Breast epithelium (tissue), 4 donors: Measurements from ENCODE around the gene NGFR. TPM values are rescaled to one million over a fixed set of nuclear protein-coding genes. Genes with fewer than 3 reads are reported as not detected.

Source experiments
- DNase-seq, 2 donors: peaks; one replicate each; pipeline ENCODE4 v3.0.0-alpha.2; 2019; ENCODE audit warnings: low spot score in 2 of 2
- H3K27ac ChIP-seq, 2 donors: fragments of 200-600 bp; sonication (generic) in 1 of 2; one replicate each; pipeline ENCODE4 v1.5.1; 2016 to 2019; ENCODE audit warnings: mild to moderate bottlenecking in 1 of 2
- H3K27me3 ChIP-seq, 2 donors: fragments of 200-600 bp; sonication (generic) in 1 of 2; one replicate each; pipeline versions ENCODE4 v1.5.1 to v1.6.0; 2017 to 2019; ENCODE audit warnings: control low read depth in 1 of 2, mild to moderate bottlenecking in 1 of 2
- H3K36me3 ChIP-seq: fragments of 200-600 bp; one replicate; pipeline ENCODE4 v1.5.1; 2019
- H3K4me1 ChIP-seq, 2 donors: fragments of 200-600 bp; sonication (generic); one replicate each; pipeline ENCODE4 v1.5.1; 2016 to 2019; ENCODE audit warnings: control low read depth in 1 of 2
- H3K4me3 ChIP-seq, 3 donors: fragments of 200-600 bp; sonication (generic); 1 replicate in 2 of 3; 2 replicates in 1 of 3; pipeline ENCODE4 v1.5.1; 2016 to 2019; ENCODE audit warnings: mild to moderate bottlenecking in 3 of 3, moderate library complexity in 2 of 3
- H3K9me3 ChIP-seq, 2 donors: fragments of 200-600 bp; sonication (generic) in 1 of 2; one replicate each; pipeline ENCODE4 v1.5.1; 2016 to 2019; ENCODE audit warnings: control low read depth in 1 of 2
- CTCF ChIP-seq, 3 donors: fragments of 450-650 bp; IDR thresholded peaks; one replicate each; pipeline ENCODE4 v1.5.1; 2016 to 2017; ENCODE audit warnings: antibody characterized with exemption in 3 of 3, mild to moderate bottlenecking in 3 of 3, moderate library complexity in 3 of 3
- POLR2A ChIP-seq: fragments of 450-650 bp; IDR thresholded peaks from one replicate; pipeline ENCODE4 v1.6.1; 2016; ENCODE audit warnings: antibody characterized with exemption, mild to moderate bottlenecking, moderate library complexity
- POLR2AphosphoS5 ChIP-seq, 3 donors: sonication (generic); formaldehyde crosslinking; IDR thresholded peaks; one replicate each; pipeline ENCODE4 v1.6.1; 2017; ENCODE audit warnings: antibody characterized with exemption in 3 of 3
- intact Hi-C: fragments of 100-400 bp; cut with DNase I; formaldehyde crosslinking; loops from one replicate; pipeline ENCODE4 v1.15.1; 2023; ENCODE audit warnings: low total_unique reads
- total RNA-seq, 3 donors: library from RNA; depleted of rRNA; stranded (reverse); fragments of >200 nt; gene quantifications; one replicate each; pipeline ENCODE4 v1.1.0, GENCODE V29; 2016

Gene NGFR
- total RNA-seq, 3 donors from 2014 or later, result 3.4 to 27.8 (median 17.7) TPM

- intact Hi-C loops, result no loop called here
- no peak overlapping the region for H3K4me3 ChIP-seq
- peaks cover 0 to 7% of the 10 kb centered on the region in 2 donors for H3K27me3 ChIP-seq
These were observed 11.2 kb upstream of the NGFR start for GRCh38 chr17:49483599-49484509.

DNA sequence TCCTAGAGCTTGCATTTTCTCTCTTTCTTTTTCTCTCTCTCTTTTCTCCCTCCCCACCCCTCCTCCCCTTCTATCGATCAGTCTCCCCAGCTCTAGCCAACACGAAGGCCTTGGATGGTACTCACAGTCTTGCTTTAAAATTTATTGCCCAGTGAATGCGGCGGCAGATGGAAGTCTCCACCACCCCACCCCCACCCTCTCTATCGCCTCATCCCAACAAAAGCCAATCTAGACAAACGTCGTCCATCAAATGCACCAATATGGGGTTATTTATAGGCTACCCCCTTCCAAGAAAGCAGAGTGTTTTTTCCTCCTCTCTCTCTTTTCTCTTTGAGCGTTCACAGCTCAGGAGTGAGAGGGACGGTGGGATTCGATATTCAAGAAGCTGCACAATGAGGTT is 10.5 kb upstream of the NGFR start:
- no peak for TF ChIP-seq CTCF (IDR thresholded peaks at IDR 0.05)
- no peak for TF ChIP-seq POLR2A
- TF ChIP-seq POLR2AphosphoS5 (IDR thresholded peaks at IDR 0.05), result no peak
- intact Hi-C loops, result no loop called here
- no peak overlapping the region for H3K4me3 ChIP-seq
- H3K9me3 ChIP-seq, result no peaks in the 10 kb centered on the region
- no peaks in the 10 kb centered on the region for H3K36me3 ChIP-seq
- no peak overlapping the region for H3K27ac ChIP-seq
- DNase-seq, result no peak
- peaks cover 0 to 7% of the 10 kb centered on the region in 2 donors for H3K27me3 ChIP-seq
- H3K4me1 ChIP-seq, result peaks cover 0 to 4% of the 10 kb centered on the region in 2 donors

More at GRCh38 chr17:49483599-49484509, 11.2 kb upstream of the NGFR start:
- no peak for DNase-seq
- no peaks in the 10 kb centered on the region for H3K9me3 ChIP-seq
- no peaks in the 10 kb centered on the region for H3K36me3 ChIP-seq
- no peak for TF ChIP-seq POLR2A
- no peak for TF ChIP-seq POLR2AphosphoS5 (IDR thresholded peaks at IDR 0.05)
- no peak for TF ChIP-seq CTCF (IDR thresholded peaks at IDR 0.05)
- peaks cover 0 to 4% of the 10 kb centered on the region in 2 donors for H3K4me1 ChIP-seq
- no peak overlapping the region for H3K27ac ChIP-seq

DNA sequence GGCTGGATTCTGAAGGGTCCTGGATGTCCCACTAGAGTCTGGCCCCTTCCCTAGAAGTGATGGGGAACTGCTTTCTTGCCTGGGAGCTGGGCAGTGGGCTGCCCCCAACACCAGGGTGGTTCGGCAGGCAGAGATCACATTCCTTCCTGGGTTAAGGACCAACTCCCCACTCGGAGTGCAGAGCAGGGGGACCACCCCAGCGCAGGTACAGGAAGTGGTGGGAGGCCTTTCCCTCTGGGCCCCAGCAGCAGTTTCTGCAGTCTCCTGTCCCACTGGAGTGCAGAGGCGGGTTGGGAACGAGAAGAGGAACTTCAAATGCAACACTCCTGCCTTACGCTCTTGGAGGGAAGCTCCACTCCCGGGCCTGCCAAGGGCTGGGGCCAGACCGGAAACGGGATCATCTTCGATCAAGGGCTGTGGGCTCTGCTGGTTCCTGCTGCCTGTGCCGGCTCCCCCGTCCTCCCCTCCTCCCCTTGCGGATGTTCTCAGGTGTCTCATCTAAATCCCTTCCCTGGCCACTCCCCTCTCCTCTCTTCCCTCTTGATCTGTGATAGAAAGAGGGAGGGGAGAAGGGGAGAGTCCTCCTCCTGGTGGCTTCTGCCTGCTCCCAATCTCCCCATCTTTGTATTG is 9.0 kb upstream of the NGFR start:
- H3K4me3 ChIP-seq, result no peak overlapping the region
- no peak overlapping the region for H3K27ac ChIP-seq
- H3K27me3 ChIP-seq, result peaks cover 0 to 3% of the 10 kb centered on the region in 2 donors
- no peak for DNase-seq
- TF ChIP-seq POLR2AphosphoS5 (IDR thresholded peaks at IDR 0.05) (no peak), POLR2A (no peak), CTCF (IDR thresholded peaks at IDR 0.05) (no peak)
- intact Hi-C loops, result no loop called here
- H3K36me3 ChIP-seq, result no peaks in the 10 kb centered on the region
- H3K4me1 ChIP-seq, result peaks cover 0 to 4% of the 10 kb centered on the region in 2 donors
- H3K9me3 ChIP-seq, result no peaks in the 10 kb centered on the region

DNA sequence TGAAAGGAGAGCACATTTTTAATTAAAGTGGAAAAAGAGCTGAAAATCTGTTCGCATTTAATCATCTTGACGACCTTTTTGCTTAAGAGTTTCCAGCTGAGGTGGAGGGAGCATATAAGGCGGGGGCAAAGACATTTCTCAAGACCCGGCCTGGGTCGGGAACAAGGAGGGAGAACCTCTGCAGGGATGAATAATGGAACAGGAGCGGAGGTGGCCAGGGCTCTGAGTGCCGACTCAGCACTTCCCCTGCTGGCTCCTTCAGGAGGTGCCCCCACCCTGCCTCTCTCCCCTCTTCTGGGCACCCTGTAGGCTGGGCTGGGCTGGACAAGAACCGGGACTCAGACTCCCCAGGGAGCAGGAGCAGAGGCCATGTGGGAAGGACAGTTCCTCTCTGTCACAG is 7.9 kb upstream of the NGFR start:
- no peak overlapping the region for H3K27ac ChIP-seq
- DNase-seq, result no peak
- no peak for TF ChIP-seq POLR2A
- TF ChIP-seq POLR2AphosphoS5 (IDR thresholded peaks at IDR 0.05), result no peak
- TF ChIP-seq CTCF (IDR thresholded peaks at IDR 0.05), result no peak
- intact Hi-C loops, result no loop called here
- no peaks in the 10 kb centered on the region for H3K9me3 ChIP-seq
- H3K27me3 ChIP-seq, result peaks cover 0 to 3% of the 10 kb centered on the region in 2 donors
- no peaks in the 10 kb centered on the region for H3K36me3 ChIP-seq
- peaks cover 0 to 4% of the 10 kb centered on the region in 2 donors for H3K4me1 ChIP-seq
- no peak overlapping the region for H3K4me3 ChIP-seq

DNA sequence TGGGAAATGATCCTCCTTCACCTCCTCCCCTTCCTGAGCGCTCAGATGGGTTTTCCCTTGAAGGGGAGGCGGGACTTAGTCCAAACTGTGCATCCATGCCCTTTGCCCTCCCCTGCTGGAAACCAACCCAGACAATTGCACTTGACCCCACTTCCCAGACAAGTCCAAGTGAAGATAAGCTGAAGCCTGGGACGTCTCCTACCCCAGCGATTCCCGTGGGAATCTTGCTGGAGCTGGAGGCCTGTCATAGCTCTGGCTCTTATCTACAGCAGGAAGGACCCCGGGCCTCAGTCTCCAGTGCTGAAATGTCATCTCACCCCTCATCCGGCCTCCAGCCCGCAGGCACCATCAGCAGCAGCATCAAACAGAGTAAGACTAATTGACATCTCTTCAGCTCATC is 6.5 kb upstream of the NGFR start:
- H3K27ac ChIP-seq, result no peak overlapping the region
- no peak for TF ChIP-seq CTCF (IDR thresholded peaks at IDR 0.05)
- no peak for TF ChIP-seq POLR2A
- TF ChIP-seq POLR2AphosphoS5 (IDR thresholded peaks at IDR 0.05), result no peak
- peaks cover 0 to 4% of the 10 kb centered on the region in 2 donors for H3K4me1 ChIP-seq
- intact Hi-C loops, result no loop called here
- H3K36me3 ChIP-seq, result no peaks in the 10 kb centered on the region
- H3K4me3 ChIP-seq, result no peak overlapping the region
- H3K9me3 ChIP-seq, result no peaks in the 10 kb centered on the region
- H3K27me3 ChIP-seq, result peaks cover 0 to 3% of the 10 kb centered on the region in 2 donors
- no peak for DNase-seq
